Measurements from ENCODE around the gene FAM3D. TPM values are rescaled to one million over a fixed set of nuclear protein-coding genes. Genes with fewer than 3 reads are reported as not detected.

The FAM3D gene
- total RNA-seq, 2 donors from 2014 or later = not detected

GRCh38 chr3:58594117-58594516 is 72.5 kb downstream of the FAM3D start:
- H3K4me1 ChIP-seq = no peaks in the 10 kb centered on the region
- no peaks in the 10 kb centered on the region for H3K27me3 ChIP-seq
- H3K36me3 ChIP-seq = no peaks in the 10 kb centered on the region
- no peak overlapping the region for H3K4me3 ChIP-seq
- no peaks in the 10 kb centered on the region for H3K9me3 ChIP-seq
- no peak overlapping the region for H3K27ac ChIP-seq
- no peak for TF ChIP-seq CTCF (IDR thresholded peaks at IDR 0.05)
- no peak for DNase-seq (ENCODE audit: low spot score)

- H3K4me3 ChIP-seq = no peak overlapping the region
- H3K9me3 ChIP-seq = no peaks in the 10 kb centered on the region
- peaks cover 0 to 3% of the 10 kb centered on the region in 2 donors for H3K4me1 ChIP-seq
- H3K27me3 ChIP-seq = peaks cover 0 to 4% of the 10 kb centered on the region in 2 donors
- no peak overlapping the region for H3K27ac ChIP-seq
- no peak for DNase-seq (ENCODE audit: low spot score)
- H3K36me3 ChIP-seq = no peaks in the 10 kb centered on the region
- TF ChIP-seq CTCF (IDR thresholded peaks at IDR 0.05) = no peak
These were observed 74.8 kb downstream of the FAM3D start for GRCh38 chr3:58591517-58592510.

GRCh38 chr3:58588030-58588614 is 78.5 kb downstream of the FAM3D start:
- Histone ChIP-seq H3K27me3 (peaks cover 0 to 6% of the 10 kb centered on the region in 2 donors), H3K4me3 (no peak overlapping the region), H3K4me1 (peaks cover 0 to 26% of the 10 kb centered on the region in 2 donors), H3K27ac (no peak overlapping the region), H3K9me3 (no peaks in the 10 kb centered on the region), H3K36me3 (no peaks in the 10 kb centered on the region)
- DNase-seq (ENCODE audit: low spot score) = no peak
- no peak for TF ChIP-seq CTCF (IDR thresholded peaks at IDR 0.05)

- peaks cover 0 to 6% of the 10 kb centered on the region in 2 donors for H3K27me3 ChIP-seq
- no peak overlapping the region for H3K27ac ChIP-seq
- H3K9me3 ChIP-seq = no peaks in the 10 kb centered on the region
- H3K4me1 ChIP-seq = peaks cover 0 to 26% of the 10 kb centered on the region in 2 donors
- H3K36me3 ChIP-seq = no peaks in the 10 kb centered on the region
- TF ChIP-seq CTCF (IDR thresholded peaks at IDR 0.05) = no peak
- peak overlapping the region in 1 of 2 donors; percentile 23 for H3K4me3 ChIP-seq
- DNase-seq (ENCODE audit: low spot score) = no peak
These were observed 79.8 kb downstream of the FAM3D start for GRCh38 chr3:58586776-58587192.

GRCh38 chr3:58585994-58586393 is 80.6 kb downstream of the FAM3D start:
- H3K4me1 ChIP-seq = peaks cover 0 to 26% of the 10 kb centered on the region in 2 donors
- H3K9me3 ChIP-seq = no peaks in the 10 kb centered on the region
- DNase-seq (ENCODE audit: low spot score) = no peak
- peak overlapping the region; percentile 69 to 85 for H3K27ac ChIP-seq
- peak overlapping the region in 1 of 2 donors; percentile 53 for H3K4me3 ChIP-seq
- no peak for TF ChIP-seq CTCF (IDR thresholded peaks at IDR 0.05)
- no peaks in the 10 kb centered on the region for H3K36me3 ChIP-seq
- H3K27me3 ChIP-seq = peaks cover 0 to 6% of the 10 kb centered on the region in 2 donors
